K562 (cell line): ENCODE data around the gene PUM1.

ENCODE experiments used
- BCOR ChIP-seq: fragments of 450-650 bp; IDR thresholded peaks from 2 replicates; pipeline ENCODE4 v1.6.1; 2016
- HOXB6 ChIP-seq: fragments of 250-450 bp; sonication (Bioruptor Pico); IDR thresholded peaks from 2 replicates; pipeline ENCODE4 v1.5.1; 2022; ENCODE audit warnings: mild to moderate bottlenecking, borderline replicate concordance
- NR3C1 ChIP-seq: sonication (generic); formaldehyde crosslinking; IDR thresholded peaks from 2 replicates; pipeline ENCODE4 v1.8.1; 2022; ENCODE audit warnings: missing genetic modification reagents
- POLR2A ChIP-seq: fragments of 450-650 bp; conservative IDR thresholded peaks from 2 replicates; pipeline ENCODE4 v1.6.1; 2016
- SMARCC2 ChIP-seq: fragments of 450-650 bp; IDR thresholded peaks from 2 replicates; pipeline ENCODE4 v1.6.1; 2017; ENCODE audit warnings: antibody characterized with exemption, moderate library complexity, mild to moderate bottlenecking, low read depth
- ZNF23 ChIP-seq: fragments of 250-450 bp; sonication (Bioruptor Pico); IDR thresholded peaks from 2 replicates; pipeline ENCODE4 v1.4.0; 2020; ENCODE audit warnings: mild to moderate bottlenecking
- ZNF766 ChIP-seq: fragments of 200-800 bp; sonication (Bioruptor generic); conservative IDR thresholded peaks from 2 replicates; pipeline ENCODE4 v1.6.1; 2016; ENCODE audit warnings: missing genetic modification characterization, missing compliant biosample characterization
- ZNF780A ChIP-seq: fragments of 250-450 bp; sonication (Bioruptor Pico); IDR thresholded peaks from 2 replicates; pipeline ENCODE4 v1.5.0; 2021; ENCODE audit warnings: mild to moderate bottlenecking
- TF ChIP-seq, protein P1 (sequence below), 3 experiments: IDR thresholded peaks in 2 of 3; conservative IDR thresholded peaks in 1 of 3; 2 replicates each; pipeline ENCODE4 v1.5.1; 2011 to 2012; ENCODE audit warnings: low read length in 3 of 3, mild to moderate bottlenecking in 3 of 3, control low read depth in 2 of 3, improper control_type of control experiment in 1 of 3, inconsistent platforms in 1 of 3, low read depth in 1 of 3, mixed read lengths in 1 of 3, moderate library complexity in 1 of 3; ENCODE audit not compliant: insufficient read depth in 2 of 3
- TF ChIP-seq, protein P2 (sequence below): fragments of 450-650 bp; IDR thresholded peaks from 2 replicates; pipeline ENCODE4 v1.6.1; 2018; ENCODE audit warnings: mild to moderate bottlenecking, low read depth; ENCODE audit not compliant: partially characterized antibody
- TF ChIP-seq, protein P3 (sequence below): fragments of 250-450 bp; sonication (Bioruptor Pico); IDR thresholded peaks from 2 replicates; pipeline ENCODE4 v1.5.0; 2020; ENCODE audit warnings: mild to moderate bottlenecking

DNA sequence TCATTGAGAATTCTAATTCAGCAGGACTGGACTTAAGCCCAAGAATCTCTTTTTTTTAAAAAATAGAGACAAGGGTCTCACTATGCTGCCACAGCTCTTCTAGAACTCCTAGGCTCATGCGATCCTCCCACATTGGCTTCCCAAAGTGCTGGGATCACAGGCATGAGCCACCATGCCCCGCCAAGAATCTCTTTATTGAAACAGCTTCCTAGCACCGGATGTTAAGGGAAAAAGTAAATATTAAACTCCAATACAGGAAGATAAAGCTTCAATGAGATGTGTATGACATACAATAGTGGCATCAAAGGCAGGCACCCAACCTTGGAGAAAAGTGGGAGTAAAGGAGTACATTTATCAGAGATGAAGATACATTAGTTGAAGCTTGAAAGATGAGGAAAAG lies 25.5 kb downstream of the PUM1 start:
- TF ChIP-seq, protein P1, sequence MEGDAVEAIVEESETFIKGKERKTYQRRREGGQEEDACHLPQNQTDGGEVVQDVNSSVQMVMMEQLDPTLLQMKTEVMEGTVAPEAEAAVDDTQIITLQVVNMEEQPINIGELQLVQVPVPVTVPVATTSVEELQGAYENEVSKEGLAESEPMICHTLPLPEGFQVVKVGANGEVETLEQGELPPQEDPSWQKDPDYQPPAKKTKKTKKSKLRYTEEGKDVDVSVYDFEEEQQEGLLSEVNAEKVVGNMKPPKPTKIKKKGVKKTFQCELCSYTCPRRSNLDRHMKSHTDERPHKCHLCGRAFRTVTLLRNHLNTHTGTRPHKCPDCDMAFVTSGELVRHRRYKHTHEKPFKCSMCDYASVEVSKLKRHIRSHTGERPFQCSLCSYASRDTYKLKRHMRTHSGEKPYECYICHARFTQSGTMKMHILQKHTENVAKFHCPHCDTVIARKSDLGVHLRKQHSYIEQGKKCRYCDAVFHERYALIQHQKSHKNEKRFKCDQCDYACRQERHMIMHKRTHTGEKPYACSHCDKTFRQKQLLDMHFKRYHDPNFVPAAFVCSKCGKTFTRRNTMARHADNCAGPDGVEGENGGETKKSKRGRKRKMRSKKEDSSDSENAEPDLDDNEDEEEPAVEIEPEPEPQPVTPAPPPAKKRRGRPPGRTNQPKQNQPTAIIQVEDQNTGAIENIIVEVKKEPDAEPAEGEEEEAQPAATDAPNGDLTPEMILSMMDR (IDR thresholded peaks at IDR 0.05 in 2 of 3, conservative IDR thresholded peaks at IDR 0.05 in 1 of 3; ENCODE audit: insufficient read depth in 2 of 3, low read depth in 1 of 3, low read length in 3 of 3) = no peak
- no peak for TF ChIP-seq SMARCC2
- TF ChIP-seq ZNF23 (CRISPR knock-in tag) = no peak
- no peak for TF ChIP-seq POLR2A
- TF ChIP-seq, protein P2, sequence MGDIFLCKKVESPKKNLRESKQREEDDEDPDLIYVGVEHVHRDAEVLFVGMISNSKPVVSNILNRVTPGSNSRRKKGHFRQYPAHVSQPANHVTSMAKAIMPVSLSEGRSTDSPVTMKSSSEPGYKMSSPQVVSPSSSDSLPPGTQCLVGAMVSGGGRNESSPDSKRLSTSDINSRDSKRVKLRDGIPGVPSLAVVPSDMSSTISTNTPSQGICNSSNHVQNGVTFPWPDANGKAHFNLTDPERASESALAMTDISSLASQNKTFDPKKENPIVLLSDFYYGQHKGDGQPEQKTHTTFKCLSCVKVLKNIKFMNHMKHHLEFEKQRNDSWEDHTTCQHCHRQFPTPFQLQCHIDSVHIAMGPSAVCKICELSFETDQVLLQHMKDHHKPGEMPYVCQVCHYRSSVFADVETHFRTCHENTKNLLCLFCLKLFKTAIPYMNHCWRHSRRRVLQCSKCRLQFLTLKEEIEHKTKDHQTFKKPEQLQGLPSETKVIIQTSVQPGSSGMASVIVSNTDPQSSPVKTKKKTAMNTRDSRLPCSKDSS = no peak
- TF ChIP-seq, protein P3, sequence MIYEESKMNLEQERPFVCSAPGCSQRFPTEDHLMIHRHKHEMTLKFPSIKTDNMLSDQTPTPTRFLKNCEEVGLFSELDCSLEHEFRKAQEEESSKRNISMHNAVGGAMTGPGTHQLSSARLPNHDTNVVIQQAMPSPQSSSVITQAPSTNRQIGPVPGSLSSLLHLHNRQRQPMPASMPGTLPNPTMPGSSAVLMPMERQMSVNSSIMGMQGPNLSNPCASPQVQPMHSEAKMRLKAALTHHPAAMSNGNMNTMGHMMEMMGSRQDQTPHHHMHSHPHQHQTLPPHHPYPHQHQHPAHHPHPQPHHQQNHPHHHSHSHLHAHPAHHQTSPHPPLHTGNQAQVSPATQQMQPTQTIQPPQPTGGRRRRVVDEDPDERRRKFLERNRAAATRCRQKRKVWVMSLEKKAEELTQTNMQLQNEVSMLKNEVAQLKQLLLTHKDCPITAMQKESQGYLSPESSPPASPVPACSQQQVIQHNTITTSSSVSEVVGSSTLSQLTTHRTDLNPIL (CRISPR knock-in tag) = no peak
- no peak for TF ChIP-seq ZNF780A (CRISPR knock-in tag)
- TF ChIP-seq HOXB6 = no peak
- no peak for TF ChIP-seq BCOR
- no peak for TF ChIP-seq NR3C1 (CRISPR knock-in tag)
- no peak for TF ChIP-seq ZNF766
